Liver (tissue), 3 donors: ENCODE data around the gene CSNK1G1.

ENCODE experiments used
- EGR1 ChIP-seq, 2 donors: IDR thresholded peaks; 2 replicates each; pipeline ENCODE4 v1.6.1; 2016 to 2018; ENCODE audit warnings: antibody characterized with exemption in 2 of 2, low read depth in 2 of 2
- GABPA ChIP-seq, 2 donors: IDR thresholded peaks in 1 of 2; conservative IDR thresholded peaks in 1 of 2; 2 replicates each; pipeline ENCODE4 v1.6.1; 2016; ENCODE audit warnings: antibody characterized with exemption in 2 of 2, mild to moderate bottlenecking in 1 of 2, moderate library complexity in 1 of 2
- HNF4A ChIP-seq, 2 donors: conservative IDR thresholded peaks; 2 replicates each; pipeline ENCODE4 v1.6.1; 2016; ENCODE audit warnings: antibody characterized with exemption in 2 of 2, mild to moderate bottlenecking in 2 of 2
- HNF4G ChIP-seq: IDR thresholded peaks from 2 replicates; pipeline ENCODE4 v1.6.1; 2016; ENCODE audit warnings: antibody characterized with exemption
- JUND ChIP-seq, 2 donors: IDR thresholded peaks; 2 replicates each; pipeline ENCODE4 v1.6.1; 2016; ENCODE audit warnings: antibody characterized with exemption in 2 of 2
- RAD21 ChIP-seq, 2 donors: IDR thresholded peaks; 2 replicates each; pipeline ENCODE4 v1.6.1; 2016; ENCODE audit warnings: antibody characterized with exemption in 2 of 2, mild to moderate bottlenecking in 2 of 2
- SP1 ChIP-seq: IDR thresholded peaks from 2 replicates; pipeline ENCODE4 v1.6.1; 2018; ENCODE audit warnings: antibody characterized with exemption, mild to moderate bottlenecking
- TAF1 ChIP-seq: conservative IDR thresholded peaks from 2 replicates; pipeline ENCODE4 v1.6.1; 2016; ENCODE audit warnings: antibody characterized with exemption, mild to moderate bottlenecking
- YY1 ChIP-seq: IDR thresholded peaks from 2 replicates; pipeline ENCODE4 v1.6.1; 2016; ENCODE audit warnings: antibody characterized with exemption, mild to moderate bottlenecking
- TF ChIP-seq, protein P1 (sequence below): fragments of 150-350 bp; IDR thresholded peaks from 2 replicates; pipeline ENCODE4 v1.5.1; 2017; ENCODE audit warnings: improper control_type of control experiment, low read depth, low read length; ENCODE audit not compliant: missing input control
- TF ChIP-seq, protein P2 (sequence below): IDR thresholded peaks from 2 replicates; pipeline ENCODE4 v1.6.1; 2016; ENCODE audit warnings: antibody characterized with exemption, mild to moderate bottlenecking
- TF ChIP-seq, protein P3 (sequence below): IDR thresholded peaks from 2 replicates; pipeline ENCODE4 v1.6.1; 2016; ENCODE audit warnings: antibody characterized with exemption
- TF ChIP-seq, protein P4 (sequence below): IDR thresholded peaks from 2 replicates; pipeline ENCODE4 v1.6.1; 2016; ENCODE audit warnings: antibody characterized with exemption
- donor health status: healthy.
- donor health status: healthy.

DNA sequence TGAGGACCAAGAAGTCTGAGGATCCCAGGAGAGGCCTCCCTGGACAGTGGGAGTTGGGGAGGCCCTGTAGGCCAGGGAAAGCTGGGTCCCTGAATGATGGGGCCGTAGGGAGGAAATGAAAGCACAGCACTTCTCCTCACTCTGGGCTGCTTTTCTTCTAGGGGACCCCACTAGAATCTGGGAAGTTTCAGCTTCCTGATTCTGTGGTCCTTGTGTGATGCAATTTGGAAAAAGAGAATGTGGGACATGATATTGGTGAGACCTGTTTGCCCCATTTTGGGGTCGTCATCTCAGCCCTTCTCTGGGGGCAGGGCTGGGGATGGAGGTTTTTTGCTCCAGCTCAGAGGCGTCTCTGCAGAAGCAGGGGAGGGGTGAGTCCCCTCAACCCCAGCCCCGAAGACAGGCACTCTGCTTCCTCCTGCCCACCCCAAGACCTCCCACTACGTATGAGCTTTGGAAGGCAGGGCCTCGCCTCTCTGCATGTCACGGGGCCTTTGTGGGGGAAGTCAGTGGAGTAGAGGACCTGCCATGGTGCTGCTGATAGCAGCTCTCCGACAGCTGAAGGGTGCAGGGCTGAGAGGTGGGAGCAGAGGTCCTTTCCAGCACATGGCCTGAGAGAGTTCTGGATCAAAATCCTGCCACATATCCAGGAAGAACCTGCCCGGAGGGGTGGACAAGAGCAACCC, 205.9 kb downstream of the CSNK1G1 start:
- TF ChIP-seq, protein P1, sequence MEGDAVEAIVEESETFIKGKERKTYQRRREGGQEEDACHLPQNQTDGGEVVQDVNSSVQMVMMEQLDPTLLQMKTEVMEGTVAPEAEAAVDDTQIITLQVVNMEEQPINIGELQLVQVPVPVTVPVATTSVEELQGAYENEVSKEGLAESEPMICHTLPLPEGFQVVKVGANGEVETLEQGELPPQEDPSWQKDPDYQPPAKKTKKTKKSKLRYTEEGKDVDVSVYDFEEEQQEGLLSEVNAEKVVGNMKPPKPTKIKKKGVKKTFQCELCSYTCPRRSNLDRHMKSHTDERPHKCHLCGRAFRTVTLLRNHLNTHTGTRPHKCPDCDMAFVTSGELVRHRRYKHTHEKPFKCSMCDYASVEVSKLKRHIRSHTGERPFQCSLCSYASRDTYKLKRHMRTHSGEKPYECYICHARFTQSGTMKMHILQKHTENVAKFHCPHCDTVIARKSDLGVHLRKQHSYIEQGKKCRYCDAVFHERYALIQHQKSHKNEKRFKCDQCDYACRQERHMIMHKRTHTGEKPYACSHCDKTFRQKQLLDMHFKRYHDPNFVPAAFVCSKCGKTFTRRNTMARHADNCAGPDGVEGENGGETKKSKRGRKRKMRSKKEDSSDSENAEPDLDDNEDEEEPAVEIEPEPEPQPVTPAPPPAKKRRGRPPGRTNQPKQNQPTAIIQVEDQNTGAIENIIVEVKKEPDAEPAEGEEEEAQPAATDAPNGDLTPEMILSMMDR: no peak
- TF ChIP-seq, protein P2, sequence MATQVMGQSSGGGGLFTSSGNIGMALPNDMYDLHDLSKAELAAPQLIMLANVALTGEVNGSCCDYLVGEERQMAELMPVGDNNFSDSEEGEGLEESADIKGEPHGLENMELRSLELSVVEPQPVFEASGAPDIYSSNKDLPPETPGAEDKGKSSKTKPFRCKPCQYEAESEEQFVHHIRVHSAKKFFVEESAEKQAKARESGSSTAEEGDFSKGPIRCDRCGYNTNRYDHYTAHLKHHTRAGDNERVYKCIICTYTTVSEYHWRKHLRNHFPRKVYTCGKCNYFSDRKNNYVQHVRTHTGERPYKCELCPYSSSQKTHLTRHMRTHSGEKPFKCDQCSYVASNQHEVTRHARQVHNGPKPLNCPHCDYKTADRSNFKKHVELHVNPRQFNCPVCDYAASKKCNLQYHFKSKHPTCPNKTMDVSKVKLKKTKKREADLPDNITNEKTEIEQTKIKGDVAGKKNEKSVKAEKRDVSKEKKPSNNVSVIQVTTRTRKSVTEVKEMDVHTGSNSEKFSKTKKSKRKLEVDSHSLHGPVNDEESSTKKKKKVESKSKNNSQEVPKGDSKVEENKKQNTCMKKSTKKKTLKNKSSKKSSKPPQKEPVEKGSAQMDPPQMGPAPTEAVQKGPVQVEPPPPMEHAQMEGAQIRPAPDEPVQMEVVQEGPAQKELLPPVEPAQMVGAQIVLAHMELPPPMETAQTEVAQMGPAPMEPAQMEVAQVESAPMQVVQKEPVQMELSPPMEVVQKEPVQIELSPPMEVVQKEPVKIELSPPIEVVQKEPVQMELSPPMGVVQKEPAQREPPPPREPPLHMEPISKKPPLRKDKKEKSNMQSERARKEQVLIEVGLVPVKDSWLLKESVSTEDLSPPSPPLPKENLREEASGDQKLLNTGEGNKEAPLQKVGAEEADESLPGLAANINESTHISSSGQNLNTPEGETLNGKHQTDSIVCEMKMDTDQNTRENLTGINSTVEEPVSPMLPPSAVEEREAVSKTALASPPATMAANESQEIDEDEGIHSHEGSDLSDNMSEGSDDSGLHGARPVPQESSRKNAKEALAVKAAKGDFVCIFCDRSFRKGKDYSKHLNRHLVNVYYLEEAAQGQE: no peak
- TF ChIP-seq RAD21 (IDR thresholded peaks at IDR 0.05) (no peak), HNF4A (conservative IDR thresholded peaks at IDR 0.05) (no peak), YY1 (no peak), EGR1 (IDR thresholded peaks at IDR 0.05; ENCODE audit: low read depth in 2 of 2) (no peak), SP1 (no peak), HNF4G (no peak), GABPA (IDR thresholded peaks at IDR 0.05 in 1 of 2, conservative IDR thresholded peaks at IDR 0.05 in 1 of 2) (no peak), TAF1 (no peak), JUND (IDR thresholded peaks at IDR 0.05) (no peak)
- TF ChIP-seq, protein P3, sequence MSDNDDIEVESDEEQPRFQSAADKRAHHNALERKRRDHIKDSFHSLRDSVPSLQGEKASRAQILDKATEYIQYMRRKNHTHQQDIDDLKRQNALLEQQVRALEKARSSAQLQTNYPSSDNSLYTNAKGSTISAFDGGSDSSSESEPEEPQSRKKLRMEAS: no peak
- TF ChIP-seq, protein P4, sequence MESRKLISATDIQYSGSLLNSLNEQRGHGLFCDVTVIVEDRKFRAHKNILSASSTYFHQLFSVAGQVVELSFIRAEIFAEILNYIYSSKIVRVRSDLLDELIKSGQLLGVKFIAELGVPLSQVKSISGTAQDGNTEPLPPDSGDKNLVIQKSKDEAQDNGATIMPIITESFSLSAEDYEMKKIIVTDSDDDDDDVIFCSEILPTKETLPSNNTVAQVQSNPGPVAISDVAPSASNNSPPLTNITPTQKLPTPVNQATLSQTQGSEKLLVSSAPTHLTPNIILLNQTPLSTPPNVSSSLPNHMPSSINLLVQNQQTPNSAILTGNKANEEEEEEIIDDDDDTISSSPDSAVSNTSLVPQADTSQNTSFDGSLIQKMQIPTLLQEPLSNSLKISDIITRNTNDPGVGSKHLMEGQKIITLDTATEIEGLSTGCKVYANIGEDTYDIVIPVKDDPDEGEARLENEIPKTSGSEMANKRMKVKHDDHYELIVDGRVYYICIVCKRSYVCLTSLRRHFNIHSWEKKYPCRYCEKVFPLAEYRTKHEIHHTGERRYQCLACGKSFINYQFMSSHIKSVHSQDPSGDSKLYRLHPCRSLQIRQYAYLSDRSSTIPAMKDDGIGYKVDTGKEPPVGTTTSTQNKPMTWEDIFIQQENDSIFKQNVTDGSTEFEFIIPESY: no peak
